GM19328 (cell line): ENCODE data around the gene DNMT3B.
"Not testable (repeated sequence)": the region's sequence is repeated elsewhere in the genome, so short reads cannot be mapped to it uniquely, and the experiment has no call there.

ENCODE experiments used
- ATAC-seq: cut with Tn5 transposase; IDR thresholded peaks from one replicate; pipeline ENCODE4 v1.9.1; 2021; ENCODE audit warnings: mild to moderate bottlenecking, moderate library complexity; ENCODE audit not compliant: unreplicated experiment

The DNMT3B gene

DNA sequence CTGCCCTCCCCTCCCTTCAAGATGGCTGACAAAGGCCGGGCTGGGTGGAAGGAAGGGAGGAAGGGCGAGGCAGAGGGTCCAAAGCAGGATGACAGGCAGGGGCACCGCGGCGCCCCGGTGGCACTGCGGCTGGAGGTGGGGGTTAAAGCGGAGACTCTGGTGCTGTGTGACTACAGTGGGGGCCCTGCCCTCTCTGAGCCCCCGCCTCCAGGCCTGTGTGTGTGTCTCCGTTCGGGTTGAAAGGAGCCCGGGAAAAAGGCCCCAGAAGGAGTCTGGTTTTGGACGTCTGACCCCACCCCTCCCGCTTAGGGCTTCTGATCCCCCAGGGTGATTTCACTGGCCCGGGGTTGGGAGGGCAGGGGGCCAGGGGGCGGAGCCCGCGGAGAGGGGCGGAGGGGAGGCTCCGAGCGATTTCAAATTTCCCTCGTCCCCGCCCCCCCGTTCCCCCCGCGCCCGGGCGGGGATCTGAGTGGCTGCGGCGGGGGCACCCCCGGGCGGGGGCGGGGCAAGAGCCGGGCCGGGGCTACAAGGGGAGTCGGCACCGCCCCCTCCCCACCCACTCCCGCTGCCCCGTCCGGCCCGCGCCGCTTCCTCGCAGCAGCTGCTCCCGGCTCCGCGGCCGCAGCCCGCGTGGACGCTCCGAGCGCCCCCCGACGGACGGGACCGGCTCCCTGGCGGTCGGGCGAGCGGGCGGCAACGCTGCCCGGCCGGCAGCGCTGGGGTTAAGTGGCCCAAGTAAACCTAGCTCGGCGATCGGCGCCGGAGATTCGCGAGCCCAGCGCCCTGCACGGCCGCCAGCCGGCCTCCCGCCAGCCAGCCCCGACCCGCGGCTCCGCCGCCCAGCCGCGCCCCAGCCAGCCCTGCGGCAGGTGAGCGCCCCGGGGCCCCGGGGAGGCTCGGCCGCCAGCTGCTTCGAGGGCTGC is at the start of gene DNMT3B:
Gene DNMT3B, plus strand, starts transcription at position 555 of the 923 bp plus-strand sequence. CDS start 17,939 bp downstream, outside the sequence.
- peak; percentile 61 for ATAC-seq

DNA sequence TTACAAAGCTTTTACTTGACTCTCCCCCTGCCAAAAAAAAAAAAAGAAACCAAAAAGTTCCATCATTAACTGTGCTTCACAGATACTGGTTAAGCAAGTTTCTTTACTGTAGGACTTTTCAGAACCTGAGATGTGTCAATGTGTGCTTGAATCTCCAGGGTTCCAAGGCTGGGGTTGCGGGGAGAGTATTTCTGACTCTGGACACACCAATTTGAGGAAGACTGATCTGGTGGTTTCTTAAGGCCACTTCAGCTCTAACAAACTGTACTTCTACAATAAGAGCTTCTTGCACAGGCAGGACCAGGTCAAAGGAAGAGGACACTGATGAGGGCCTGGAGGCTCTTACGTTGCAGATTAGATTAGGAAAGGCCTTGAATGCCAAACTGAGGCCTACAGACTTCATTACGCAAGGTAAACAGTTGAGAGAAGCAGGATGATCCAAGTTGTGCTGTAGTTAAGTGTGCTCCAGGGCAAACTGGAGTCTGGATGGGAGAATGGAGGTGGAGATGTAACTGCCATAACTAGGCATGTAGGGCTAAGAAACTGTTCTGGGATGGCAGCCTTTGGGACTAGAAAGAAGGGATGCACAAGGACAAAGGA is 43.3 kb upstream of the DNMT3B start:
- ATAC-seq, result no peak

DNA sequence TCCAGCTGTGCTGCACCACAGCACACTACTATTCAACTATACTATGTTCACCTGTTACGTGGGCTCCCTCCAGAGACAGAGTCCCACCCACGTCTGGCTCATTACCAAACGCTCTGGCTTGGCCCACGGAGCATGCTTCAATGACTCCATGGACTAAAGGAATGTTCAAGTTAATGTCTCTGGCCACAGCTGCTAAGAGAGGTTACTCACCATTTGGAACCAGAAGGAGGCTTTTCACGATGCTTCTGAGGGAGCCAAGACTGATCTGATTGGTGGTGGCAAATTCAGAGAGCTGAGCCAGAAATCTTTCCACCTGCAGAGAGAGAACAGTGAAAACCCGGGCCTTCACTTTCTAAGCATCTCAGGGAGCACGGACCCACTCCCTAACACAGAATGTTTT is 34.5 kb upstream of the DNMT3B start:
- ATAC-seq, result no peak

DNA sequence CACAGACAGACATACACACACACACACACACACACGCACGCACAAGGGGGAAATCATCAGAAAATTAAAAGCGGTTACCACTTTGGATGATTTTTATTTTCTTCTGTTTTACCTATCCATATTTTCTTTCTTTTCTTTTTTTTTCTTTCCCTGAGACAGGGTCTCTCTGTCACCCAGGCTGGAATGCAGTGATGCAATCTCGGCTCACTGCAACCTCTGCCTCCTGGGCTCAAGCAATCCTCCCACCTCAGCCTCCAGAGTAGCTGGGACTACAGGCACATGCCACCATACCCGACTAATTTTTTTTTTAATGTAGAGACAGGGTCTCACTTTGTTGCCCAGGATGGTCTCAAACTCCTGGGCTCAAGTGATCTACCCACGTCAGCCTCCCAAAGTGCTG is 33.8 kb upstream of the DNMT3B start:
- not testable (repeated sequence) for ATAC-seq

DNA sequence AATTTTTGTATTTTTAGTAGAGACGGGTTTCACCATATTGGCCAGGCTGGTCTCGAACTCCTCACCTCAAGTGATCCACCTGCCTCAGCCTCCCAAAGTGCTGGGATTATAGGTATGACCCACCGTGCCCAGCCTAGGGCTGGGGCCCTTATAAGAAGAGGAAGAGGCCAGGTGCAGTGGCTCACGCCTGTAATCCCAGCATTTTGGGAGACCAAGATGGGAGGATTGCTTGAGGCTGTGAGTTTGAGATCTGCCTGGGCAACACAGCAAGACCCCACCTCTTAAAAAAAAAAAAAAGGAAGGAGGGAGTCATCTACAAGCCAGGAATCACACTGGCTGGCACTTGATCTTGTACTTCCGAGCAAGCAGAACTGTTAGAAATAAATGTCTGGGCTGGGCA is 32.9 kb upstream of the DNMT3B start:
- ATAC-seq, result not testable (repeated sequence)

DNA sequence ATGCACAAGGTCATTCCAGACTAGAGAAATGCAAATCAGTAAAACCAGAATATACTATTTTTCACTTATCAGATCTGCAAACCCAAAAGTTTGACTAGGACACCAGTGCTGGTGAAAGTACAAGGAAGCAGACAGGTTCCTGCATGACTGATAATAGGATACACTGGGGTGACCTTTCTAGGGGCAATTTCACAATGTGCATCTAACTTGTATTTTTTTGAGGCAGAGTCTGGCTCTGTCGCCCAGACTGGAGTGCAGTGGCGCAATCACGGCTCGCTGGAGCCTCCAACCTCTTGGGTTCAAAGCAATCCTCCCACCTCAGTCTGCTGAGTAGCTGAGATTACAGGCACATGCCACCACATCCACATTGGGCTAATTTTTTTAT is 30.3 kb upstream of the DNMT3B start:
- ATAC-seq, result no peak

DNA sequence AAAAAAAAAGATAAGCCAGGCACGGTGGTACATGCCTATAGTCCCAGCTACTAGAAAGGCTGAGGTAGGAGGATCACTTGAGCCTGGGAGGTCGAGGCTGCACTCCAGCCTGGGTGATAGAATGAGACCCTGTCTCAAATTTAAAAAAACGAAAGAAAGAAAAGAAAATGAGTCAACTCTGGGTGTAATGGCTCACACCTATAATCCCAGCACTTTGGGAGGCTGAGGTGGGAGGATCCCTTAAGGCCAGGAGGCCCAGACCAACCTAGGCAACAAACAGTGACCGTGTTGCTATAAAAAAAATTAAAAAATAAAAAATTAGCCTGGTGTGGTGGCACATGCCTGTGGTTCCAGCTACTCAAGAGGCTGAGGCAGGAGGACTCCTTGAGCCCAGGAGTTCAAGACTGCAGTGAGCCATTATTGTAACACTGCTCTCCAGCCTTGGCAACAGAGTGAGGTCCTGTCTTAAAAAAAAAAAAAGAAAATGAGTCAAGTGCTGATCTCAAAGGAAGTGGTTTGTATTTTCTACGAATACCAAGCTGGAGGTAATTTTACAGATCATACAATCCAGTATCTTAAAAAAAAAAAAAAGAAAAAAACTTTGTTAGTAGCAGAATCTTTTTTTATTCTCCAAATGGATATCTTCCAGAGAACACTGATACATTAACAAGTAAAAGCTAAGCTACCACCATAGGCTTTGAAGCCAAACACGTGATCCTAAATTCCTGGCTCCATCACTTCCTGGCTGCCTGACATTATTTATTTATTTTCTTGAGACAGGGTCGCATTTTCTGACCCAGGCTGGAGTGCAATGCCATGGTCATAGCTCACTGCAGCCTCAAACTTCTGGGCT is 24.6 kb upstream of the DNMT3B start:
- ATAC-seq, result no peak

DNA sequence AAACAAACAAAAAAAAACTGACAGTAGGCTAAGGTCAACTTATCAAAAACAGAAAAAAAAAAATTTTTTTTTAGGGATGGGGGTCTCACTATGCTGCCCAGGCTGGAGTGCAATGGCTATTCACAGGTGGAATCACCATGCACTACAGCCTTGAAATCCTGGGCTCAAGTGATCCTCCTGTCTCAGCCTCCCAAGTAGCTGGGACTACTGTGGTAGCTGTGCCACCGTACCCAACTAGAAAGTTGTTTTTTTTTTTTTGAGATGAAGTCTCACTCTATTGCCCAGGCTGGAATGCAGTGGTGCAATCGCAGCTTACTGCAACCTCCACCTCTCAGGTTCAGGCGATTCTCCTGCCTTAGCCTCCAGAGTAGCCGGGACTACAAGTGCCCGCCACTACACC is 21.0 kb upstream of the DNMT3B start:
- no peak for ATAC-seq

DNA sequence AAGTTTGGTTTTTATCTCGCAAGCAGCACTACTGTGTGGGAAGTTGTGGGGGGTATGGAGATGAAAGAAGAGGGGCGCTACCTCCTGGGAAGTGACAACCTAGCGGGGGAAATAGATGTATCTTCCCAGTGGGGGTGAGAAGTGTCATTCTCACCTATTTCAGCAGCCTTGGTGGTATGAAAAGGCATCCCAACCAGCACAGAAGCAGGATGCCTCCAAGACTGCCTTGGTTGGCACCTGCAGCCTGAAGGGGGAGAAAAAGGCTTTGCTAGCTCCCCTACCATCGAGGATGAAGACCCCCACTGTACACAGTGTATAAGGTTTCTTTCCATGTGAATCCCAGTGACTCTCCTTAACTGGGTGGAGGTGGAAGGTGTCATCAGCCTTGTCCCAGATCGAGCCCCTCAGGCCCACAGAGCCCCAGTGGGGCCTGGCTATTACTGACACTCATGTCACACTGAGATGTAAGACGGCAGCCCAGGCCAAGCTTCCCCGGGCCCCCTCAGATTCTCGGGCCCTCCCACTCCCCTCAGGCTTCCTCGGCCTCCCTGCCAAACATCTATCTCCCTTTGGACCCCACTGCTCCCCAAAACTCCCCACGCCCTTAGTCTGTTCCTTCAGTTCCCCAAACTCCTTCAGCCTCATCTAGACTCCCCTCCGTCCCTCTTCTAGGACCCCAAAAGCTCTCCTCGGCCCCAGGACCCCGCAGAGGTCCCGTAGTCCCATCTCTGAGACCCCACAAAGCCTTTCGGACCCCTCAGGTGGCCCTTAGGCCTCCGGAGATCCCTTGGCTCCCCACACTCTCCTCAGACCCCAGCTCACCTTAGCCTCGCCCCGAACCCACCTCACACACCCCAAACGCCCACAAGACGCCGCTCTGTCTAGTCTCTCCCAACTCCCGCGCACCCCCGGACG is 19.6 kb upstream of the DNMT3B start:
- no peak for ATAC-seq

DNA sequence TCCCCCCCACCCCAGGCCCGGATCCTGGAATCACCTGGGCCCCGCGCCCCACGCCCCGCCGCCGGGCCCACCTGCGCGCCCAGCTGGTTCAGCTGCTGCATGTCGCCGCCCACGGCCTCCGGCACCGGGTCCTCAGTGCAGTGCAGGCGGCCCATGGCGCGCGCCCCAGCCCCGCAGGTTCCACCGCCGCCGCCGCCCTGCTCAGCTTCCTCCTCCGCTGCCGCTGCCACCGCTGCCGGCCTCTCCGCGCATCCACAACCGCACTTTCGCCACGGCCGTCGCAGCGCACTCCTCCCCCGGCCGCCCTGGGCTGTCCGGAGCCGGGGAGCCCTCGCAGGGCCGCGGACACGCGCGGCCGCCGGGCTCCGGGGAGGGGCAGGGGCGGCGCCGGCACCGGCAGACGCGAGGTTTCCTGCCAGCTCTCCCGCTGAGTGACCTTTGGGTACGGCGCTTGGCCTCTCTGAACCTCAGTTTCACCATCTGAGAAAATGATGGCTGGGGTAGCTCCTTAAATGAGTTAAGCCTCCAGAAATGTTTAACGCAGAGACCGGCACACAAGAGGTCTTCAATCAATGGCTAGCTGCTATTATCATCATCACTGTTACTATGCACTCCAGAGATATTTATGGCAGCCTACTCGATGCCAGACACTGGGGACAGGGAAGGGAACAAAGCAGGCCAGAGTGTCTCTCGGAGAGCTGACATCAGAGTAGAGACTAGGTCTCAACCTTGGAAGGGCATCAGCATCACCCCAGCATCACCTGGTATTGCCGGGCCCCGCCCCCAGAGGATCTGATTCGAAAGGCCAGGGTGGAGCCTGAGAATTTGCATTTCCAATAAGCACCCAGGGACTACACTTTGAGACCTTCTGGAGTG is 18.7 kb upstream of the DNMT3B start, which contains the start of gene COMMD7:
Gene COMMD7, minus strand, starts transcription at position 231 of the 876 bp plus-strand sequence. Its CDS starts 76 bp downstream, at position 155.
- no peak for ATAC-seq

DNA sequence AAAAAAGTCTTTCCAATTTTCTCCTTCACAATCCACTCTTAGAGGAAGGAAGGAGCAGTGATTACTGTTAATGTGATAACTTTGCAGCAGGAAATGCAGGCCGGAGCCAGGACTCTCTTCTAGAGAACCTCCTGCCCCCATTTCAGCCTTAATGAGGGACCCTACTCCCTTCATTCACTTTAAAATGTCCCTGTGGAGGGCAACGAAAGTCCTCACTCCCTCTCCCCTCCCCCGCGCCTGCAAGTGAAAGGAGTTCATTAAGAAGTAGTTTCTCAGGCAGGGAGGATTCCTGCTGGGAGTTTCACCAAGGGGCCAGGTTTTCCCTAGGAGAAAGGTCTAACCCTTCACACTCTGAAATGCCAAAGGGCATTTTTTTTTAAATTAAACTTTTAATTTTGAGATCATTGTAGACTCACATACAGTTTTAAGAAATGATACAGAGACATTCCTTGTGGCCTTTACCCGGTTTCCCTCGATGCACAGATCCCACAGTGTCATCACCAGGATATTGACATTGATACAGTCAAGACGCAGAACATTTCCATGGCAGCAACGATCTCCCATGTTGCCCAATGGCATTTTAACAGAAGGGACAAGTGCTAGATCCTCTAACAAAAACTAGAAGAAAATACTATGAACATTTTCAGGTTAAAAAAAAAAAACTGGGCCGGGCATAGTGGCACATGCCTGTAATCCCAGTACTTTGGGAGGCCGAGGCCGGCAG is 12.1 kb upstream of the DNMT3B start:
- no peak for ATAC-seq

DNA sequence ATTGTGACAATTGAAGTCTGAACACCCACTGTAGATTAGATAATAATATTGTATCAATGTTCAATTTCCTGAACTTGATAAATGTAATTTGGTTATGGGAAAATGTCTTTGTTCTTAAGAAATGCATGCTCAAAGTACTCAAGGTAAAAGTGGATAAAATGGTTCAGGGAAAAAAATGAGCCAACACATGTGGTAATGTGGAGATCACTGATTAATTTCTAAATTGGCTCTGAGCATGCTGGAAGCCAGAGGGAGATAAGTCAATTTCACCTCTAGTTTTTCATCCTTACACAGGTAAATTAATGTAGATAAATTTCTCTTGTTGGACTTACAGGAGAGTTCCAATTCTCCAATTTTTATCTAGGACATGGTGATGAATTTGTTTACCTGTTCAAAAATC is 10.9 kb upstream of the DNMT3B start:
- ATAC-seq, result no peak

DNA sequence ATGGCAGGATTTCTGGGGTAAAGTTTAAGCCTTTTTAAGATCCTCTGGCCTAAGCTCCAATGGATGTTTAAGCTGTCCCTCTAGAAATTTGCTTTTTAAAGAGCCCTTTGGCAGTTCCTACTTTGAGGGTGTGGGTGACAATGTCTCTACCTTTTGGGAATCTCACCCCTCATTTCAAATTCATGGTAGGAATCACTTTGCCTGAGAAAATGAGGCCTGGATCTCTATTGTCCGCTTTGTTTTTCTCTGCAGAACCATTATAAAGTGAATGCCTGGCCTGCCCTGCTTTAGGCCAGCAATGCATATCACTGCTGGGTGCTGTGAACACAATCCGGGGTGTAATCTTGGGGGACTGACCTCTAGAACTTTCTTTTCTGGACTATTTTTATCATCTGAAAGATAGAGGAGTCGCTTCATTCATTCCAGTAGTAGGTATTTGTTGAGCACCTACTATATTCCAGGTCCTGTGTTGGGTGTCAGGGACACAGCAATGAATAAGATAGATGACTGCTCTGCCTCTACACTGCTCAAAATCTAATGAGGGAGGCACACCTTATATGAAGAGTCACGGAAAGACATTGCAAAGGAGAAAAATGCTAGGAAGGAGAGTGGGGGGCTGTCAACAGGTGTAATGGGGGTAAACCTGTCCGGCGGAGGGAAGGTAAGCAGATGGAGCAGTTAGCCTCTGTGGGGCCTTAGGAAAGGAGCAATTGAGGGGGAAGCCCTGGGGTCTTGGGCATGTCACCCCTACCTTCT is 10.3 kb upstream of the DNMT3B start:
- no peak for ATAC-seq

DNA sequence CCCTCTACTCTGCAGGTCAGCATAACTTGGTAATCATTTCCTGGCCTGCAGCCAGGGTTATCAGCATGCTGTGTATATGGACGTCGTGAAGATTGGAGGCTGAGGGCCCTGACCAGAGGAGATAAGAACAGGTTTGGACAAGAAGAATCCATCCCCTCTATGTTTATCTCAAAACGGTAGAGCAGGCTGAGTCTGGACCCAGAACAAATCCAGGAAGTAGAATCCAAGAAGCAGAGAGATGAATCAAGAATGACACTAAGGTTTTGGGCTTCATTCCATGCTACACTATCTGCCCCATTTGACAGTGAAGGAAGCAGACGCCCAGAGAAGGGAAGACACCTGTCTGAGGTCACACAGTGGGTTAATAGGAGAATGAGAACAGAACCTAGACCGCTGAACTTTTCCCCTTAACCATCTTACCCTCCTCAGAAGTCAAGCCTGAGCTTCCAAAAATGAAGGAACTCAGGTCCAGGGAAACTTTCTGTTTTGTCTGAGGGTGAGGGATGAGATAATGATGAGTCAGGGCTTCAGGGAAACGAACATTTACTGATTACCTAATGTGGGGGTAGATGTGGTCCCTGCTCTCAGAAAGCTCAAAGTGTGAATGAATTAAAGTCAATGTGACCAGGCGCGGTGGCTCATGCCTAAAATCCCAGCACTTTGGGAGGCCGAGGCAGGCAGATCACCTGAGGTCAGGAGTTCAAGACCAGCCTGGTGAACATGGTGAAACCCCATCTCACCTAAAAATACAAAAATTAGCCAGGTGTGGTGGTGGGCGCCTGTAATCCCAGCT is 9.5 kb upstream of the DNMT3B start:
- no peak for ATAC-seq

DNA sequence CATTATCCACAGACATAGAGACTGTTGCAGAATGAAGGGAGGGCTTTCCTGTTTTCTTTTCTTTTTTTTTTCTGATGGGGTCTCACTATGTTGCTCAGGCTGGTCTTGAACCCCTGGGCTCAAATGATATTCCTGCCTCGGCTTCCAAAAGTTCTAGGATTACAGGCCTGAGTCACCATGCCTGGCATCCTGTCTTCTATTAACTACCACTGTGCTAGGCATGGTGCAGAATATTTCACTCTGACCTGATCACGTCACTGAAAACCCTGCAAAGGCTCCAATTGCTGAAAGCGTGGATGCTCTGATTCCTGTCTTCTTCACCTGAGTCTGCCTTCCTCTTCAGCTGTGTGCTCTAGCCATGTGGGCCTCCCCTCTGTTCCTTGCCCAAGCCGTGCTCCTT is 8.5 kb upstream of the DNMT3B start:
- ATAC-seq, result no peak

DNA sequence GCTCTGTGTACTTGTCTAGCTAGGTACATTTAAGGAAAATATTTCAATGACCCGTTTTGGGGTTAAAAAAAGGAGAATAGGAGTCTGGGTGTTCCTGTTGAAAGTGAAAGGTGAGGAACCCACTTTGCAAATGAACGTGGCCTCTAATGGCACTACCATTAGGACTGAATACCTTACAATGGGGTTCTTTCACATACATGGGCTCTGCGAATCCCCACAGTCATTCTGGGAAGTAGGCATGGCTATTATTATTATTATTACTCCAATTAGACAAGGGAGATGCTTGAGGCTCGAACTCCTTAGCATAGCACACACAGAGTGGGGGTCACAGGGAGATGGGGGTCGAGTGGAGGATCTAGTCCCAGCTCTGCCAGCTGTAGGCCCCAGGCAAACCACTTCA is 6.0 kb upstream of the DNMT3B start:
- ATAC-seq, result no peak

DNA sequence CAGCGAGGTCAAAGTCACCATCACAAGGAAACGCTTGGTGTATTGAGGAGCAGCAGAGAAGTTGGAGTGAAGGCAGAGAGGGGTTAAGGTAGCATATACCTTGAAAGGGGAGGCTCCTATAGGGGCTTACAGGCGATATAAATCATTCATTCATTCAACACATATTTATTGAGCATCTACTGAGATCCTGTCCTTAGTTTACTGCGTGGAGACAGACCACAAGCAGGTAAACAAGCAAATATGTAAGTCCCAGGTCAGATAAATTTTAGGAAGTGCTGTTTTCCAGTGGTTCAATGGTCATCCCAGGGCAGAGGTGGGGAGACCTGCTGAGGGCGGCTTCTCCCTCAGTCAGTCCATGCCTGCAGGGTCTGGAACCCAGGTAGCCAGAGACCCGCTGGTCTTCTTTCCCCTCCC is 761 bp upstream of the DNMT3B start:
- ATAC-seq, result no peak
